Liver (tissue), 9 donors: ENCODE results near the gene SAMD14. TPM values are rescaled to one million over a fixed set of nuclear protein-coding genes. Genes with fewer than 3 reads are reported as not detected.

Experiments used
- DNase-seq: peaks from one replicate; pipeline ENCODE4 v3.0.0-alpha.2; 2017; ENCODE audit warnings: low spot score
- H3K27ac ChIP-seq, 2 donors: one replicate each; pipeline ENCODE4 v1.7.0; 2013; ENCODE audit warnings: inconsistent platforms in 2 of 2, low read length in 2 of 2, control low read depth in 1 of 2, low read depth in 1 of 2, mild to moderate bottlenecking in 1 of 2
- H3K27me3 ChIP-seq, 4 donors: one replicate each; pipeline versions ENCODE4 v1.6.1 to v1.7.0; 2013; ENCODE audit warnings: low read length in 3 of 4, inconsistent platforms in 1 of 4, mild to moderate bottlenecking in 1 of 4, moderate library complexity in 1 of 4; ENCODE audit not compliant: control insufficient read depth in 4 of 4, insufficient read depth in 4 of 4
- H3K36me3 ChIP-seq, 4 donors: one replicate each; pipeline versions ENCODE4 v1.6.1 to v1.7.0; 2013; ENCODE audit warnings: low read length in 3 of 4, mild to moderate bottlenecking in 3 of 4, low read depth in 1 of 4, moderate library complexity in 1 of 4; ENCODE audit not compliant: control insufficient read depth in 4 of 4, insufficient read depth in 3 of 4
- H3K4me1 ChIP-seq, 4 donors: one replicate each; pipeline versions ENCODE4 v1.6.1 to v1.7.0; 2013; ENCODE audit warnings: low read length in 3 of 4, mild to moderate bottlenecking in 3 of 4, moderate library complexity in 1 of 4; ENCODE audit not compliant: control insufficient read depth in 4 of 4, insufficient read depth in 4 of 4
- H3K4me3 ChIP-seq, 3 donors: one replicate each; pipeline versions ENCODE4 v1.6.1 to v1.7.0; 2013; ENCODE audit warnings: low read length in 3 of 3, control low read depth in 1 of 3, low read depth in 1 of 3, mild to moderate bottlenecking in 1 of 3
- H3K9ac ChIP-seq, 2 donors: one replicate each; pipeline ENCODE4 v1.7.0; 2013; ENCODE audit warnings: low read length in 2 of 2, mild to moderate bottlenecking in 2 of 2, moderate library complexity in 2 of 2, control low read depth in 1 of 2, low read depth in 1 of 2
- H3K9me3 ChIP-seq, 4 donors: one replicate each; pipeline versions ENCODE4 v1.6.1 to v1.7.0; 2013; ENCODE audit warnings: low read length in 3 of 4; ENCODE audit not compliant: control insufficient read depth in 4 of 4
- EGR1 ChIP-seq, 2 donors: IDR thresholded peaks; 2 replicates each; pipeline ENCODE4 v1.6.1; 2016 to 2018; ENCODE audit warnings: antibody characterized with exemption in 2 of 2, low read depth in 2 of 2
- FOXA1 ChIP-seq: IDR thresholded peaks from 2 replicates; pipeline ENCODE4 v1.6.1; 2016; ENCODE audit warnings: antibody characterized with exemption
- FOXA2 ChIP-seq: IDR thresholded peaks from 2 replicates; pipeline ENCODE4 v1.6.1; 2016; ENCODE audit warnings: antibody characterized with exemption
- GABPA ChIP-seq, 2 donors: IDR thresholded peaks in 1 of 2; conservative IDR thresholded peaks in 1 of 2; 2 replicates each; pipeline ENCODE4 v1.6.1; 2016; ENCODE audit warnings: antibody characterized with exemption in 2 of 2, mild to moderate bottlenecking in 1 of 2, moderate library complexity in 1 of 2
- HNF4A ChIP-seq, 2 donors: conservative IDR thresholded peaks; 2 replicates each; pipeline ENCODE4 v1.6.1; 2016; ENCODE audit warnings: antibody characterized with exemption in 2 of 2, mild to moderate bottlenecking in 2 of 2
- HNF4G ChIP-seq: IDR thresholded peaks from 2 replicates; pipeline ENCODE4 v1.6.1; 2016; ENCODE audit warnings: antibody characterized with exemption
- MAX ChIP-seq: IDR thresholded peaks from 2 replicates; pipeline ENCODE4 v1.6.1; 2016; ENCODE audit warnings: antibody characterized with exemption
- REST ChIP-seq: IDR thresholded peaks from 2 replicates; pipeline ENCODE4 v1.6.1; 2016; ENCODE audit warnings: antibody characterized with exemption, mild to moderate bottlenecking
- RXRA ChIP-seq, 2 donors: IDR thresholded peaks; 2 replicates each; pipeline ENCODE4 v1.6.1; 2017 to 2018; ENCODE audit warnings: antibody characterized with exemption in 2 of 2, mild to moderate bottlenecking in 1 of 2
- SP1 ChIP-seq: IDR thresholded peaks from 2 replicates; pipeline ENCODE4 v1.6.1; 2018; ENCODE audit warnings: antibody characterized with exemption, mild to moderate bottlenecking
- TAF1 ChIP-seq: conservative IDR thresholded peaks from 2 replicates; pipeline ENCODE4 v1.6.1; 2016; ENCODE audit warnings: antibody characterized with exemption, mild to moderate bottlenecking
- YY1 ChIP-seq: IDR thresholded peaks from 2 replicates; pipeline ENCODE4 v1.6.1; 2016; ENCODE audit warnings: antibody characterized with exemption, mild to moderate bottlenecking
- WGBS: extraction: QIAGEN DNeasy Blood & Tissue Kit; methylation state at CpG from one replicate; pipeline ENCODE4 v1.1.7; 2013; 5-methylcytosine and 5-hydroxymethylcytosine counted together
- polyA plus RNA-seq, 2 donors: library from polyadenylated mRNA; stranded (reverse) in 1 of 2; unstranded in 1 of 2; fragments of 200-250 nt in 1 of 2; fragments of >200 nt in 1 of 2; fragmentation: Nextera tagmentation in 1 of 2; extraction: Ambion mirVana in 1 of 2; gene quantifications; one replicate each; pipeline versions ENCODE4 v1.2.1 to v1.2.3, GENCODE V29; 2013 to 2015
- total RNA-seq, 2 donors: library from RNA; depleted of rRNA; stranded (reverse); fragments of >200 nt; gene quantifications; one replicate each; pipeline ENCODE4 v1.2.3, GENCODE V29; 2014
- donor health status: healthy.
- donor health status: healthy.
- donor health status: healthy.
- donor health status: healthy.
- donor health status: healthy.

SAMD14 gene
- total and polyA plus RNA-seq, 4 donors, result 0.50 to 0.84 (median 0.67) TPM; not detected in 1

GRCh38 chr17:50102164-50102991, 27.6 kb downstream of the SAMD14 start:
- TF ChIP-seq REST (peak; percentile 78), EGR1 (IDR thresholded peaks at IDR 0.05; ENCODE audit: low read depth in 2 of 2) (peak in 1 of 2 donors; percentile 66), FOXA2 (no peak), HNF4G (peak; percentile 80), RXRA (IDR thresholded peaks at IDR 0.05) (peak; percentile 93), TAF1 (no peak), YY1 (peak; percentile 81), SP1 (peak; percentile 99), HNF4A (conservative IDR thresholded peaks at IDR 0.05) (peak; percentile 90 to 93), GABPA (IDR thresholded peaks at IDR 0.05 in 1 of 2, conservative IDR thresholded peaks at IDR 0.05 in 1 of 2) (peak in 1 of 2 donors; percentile 41)
- Histone ChIP-seq H3K27ac (peak overlapping the region; percentile 86 to 94), H3K9me3 (no peaks in the 10 kb centered on the region), H3K4me1 (peaks cover 15 to 49% (median 43%) of the 10 kb centered on the region in 4 donors), H3K4me3 (peak overlapping the region in 2 of 3 donors; percentile 22 to 28), H3K27me3 (no peaks in the 10 kb centered on the region), H3K36me3 (peaks cover 10 to 21% (median 16%) of the 10 kb centered on the region in 4 donors), H3K9ac (peak overlapping the region; percentile 15 to 25)
- peak; percentile 65 for DNase-seq
- 48% methylated on average over 15 of the region's 15 CpGs for WGBS

GRCh38 chr17:50101346-50102163, 28.4 kb downstream of the SAMD14 start:
- Histone ChIP-seq H3K9me3 (no peaks in the 10 kb centered on the region), H3K27me3 (no peaks in the 10 kb centered on the region), H3K4me3 (peak overlapping the region in 2 of 3 donors; percentile 16 to 28), H3K9ac (peak overlapping the region; percentile 25 to 58), H3K4me1 (peaks cover 16 to 57% (median 51%) of the 10 kb centered on the region in 4 donors), H3K27ac (peak overlapping the region; percentile 86 to 94), H3K36me3 (peaks cover 5 to 17% (median 11%) of the 10 kb centered on the region in 4 donors)
- WGBS, result 31% methylated on average over 17 of the region's 17 CpGs
- no peak for DNase-seq
- peak; percentile 88 to 93 for TF ChIP-seq EGR1 (IDR thresholded peaks at IDR 0.05; ENCODE audit: low read depth in 2 of 2)
- TF ChIP-seq FOXA2, result peak; percentile 80
- no peak for TF ChIP-seq SP1
- no peak for TF ChIP-seq MAX
- TF ChIP-seq RXRA (IDR thresholded peaks at IDR 0.05), result peak; percentile 37 to 78
- peak; percentile 32 for TF ChIP-seq FOXA1
- peak; percentile 29 to 73 for TF ChIP-seq HNF4A (conservative IDR thresholded peaks at IDR 0.05)
- TF ChIP-seq YY1, result no peak
